GM12878 (cell line): Measurements from ENCODE around the gene PRDX3. TPM values are rescaled to one million over a fixed set of nuclear protein-coding genes. Genes with fewer than 3 reads are reported as not detected.
A peak's percentile ranks its signal among the peaks of the same experiment; 100 is the strongest.

ENCODE experiments used
- ATAC-seq: fragments of 200-7000 bp; cut with Tn5 transposase; 3 replicates; pipeline ENCODE4 v1.9.1; 2020; ENCODE audit warnings: mild to moderate bottlenecking, moderate library complexity
- Bru-seq: library from RNA; stranded (reverse); fragments of 400-500 nt; gene quantifications from one replicate; lab custom pipeline; 2021; lab: Mats Ljungman, UMichigan
- BruChase-seq, 2 experiments: library from RNA; stranded (reverse); fragments of 400-500 nt; gene quantifications; one replicate each; lab custom pipeline; 2021; lab: Mats Ljungman, UMichigan
- BruUV-seq: library from RNA; stranded (reverse); fragments of 400-500 nt; replicated peaks from 2 replicates; lab custom pipeline; 2021; lab: Mats Ljungman, UMichigan
- CTCF ChIA-PET: fragments of 300-600 bp; sonication (Branson Sonifier 250); formaldehyde crosslinking; extraction: SDS; loops from one replicate; lab custom pipeline; 2021; ENCODE audit warnings: inconsistent platforms; lab: Yijun Ruan, JAX
- POLR2A ChIA-PET: fragments of 350-600 bp; formaldehyde crosslinking; extraction: SDS; loops from one replicate; lab custom pipeline; 2021; ENCODE audit warnings: inconsistent platforms; lab: Charles Lee
- RAD21 ChIA-PET: fragments of 300-600 bp; sonication (Branson Sonifier 250); formaldehyde crosslinking; loops from one replicate; lab custom pipeline; 2023; ENCODE audit warnings: antibody characterized with exemption; ENCODE audit not compliant: unreplicated experiment; lab: Charles Lee
- SMC1A ChIA-PET: fragments of 300-600 bp; sonication (Branson Sonifier 250); formaldehyde crosslinking; loops from one replicate; lab custom pipeline; 2023; ENCODE audit not compliant: unreplicated experiment, uncharacterized antibody; lab: Charles Lee
- DNase-seq: peaks from one replicate; pipeline ENCODE4 v3.0.0-alpha.2; 2011; ENCODE audit warnings: low read depth, low spot score
- FAIRE-seq: peaks from 3 replicates; lab custom pipeline; 2011; peaks lifted over from hg19 to GRCh38; lab: Jason Lieb, UNC
- H2AFZ ChIP-seq: 2 replicates; pipeline ENCODE4 v1.6.0; 2011; ENCODE audit warnings: low read depth, low read length, control low read depth; ENCODE audit not compliant: control insufficient read depth
- H3K27ac ChIP-seq: 2 replicates; pipeline ENCODE4 v1.5.1; 2011; ENCODE audit warnings: control low read depth; ENCODE audit not compliant: control insufficient read depth, insufficient read depth
- H3K27me3 ChIP-seq, 2 experiments: replicated peaks in 1 of 2; 2 replicates each; pipeline versions ENCODE4 v1.6.0 to v1.6.1; 2011; ENCODE audit warnings: low read length in 1 of 2; ENCODE audit not compliant: control insufficient read depth in 2 of 2, insufficient read depth in 2 of 2
- H3K36me3 ChIP-seq, 2 experiments: 2 replicates each; pipeline ENCODE4 v1.5.1; 2011; ENCODE audit warnings: low read length in 1 of 2; ENCODE audit not compliant: control insufficient read depth in 2 of 2, insufficient read depth in 2 of 2
- H3K4me1 ChIP-seq: 2 replicates; pipeline ENCODE4 v1.6.1; 2011; ENCODE audit warnings: mild to moderate bottlenecking, low read length, moderate library complexity, mixed read lengths; ENCODE audit not compliant: control insufficient read depth, insufficient read depth
- H3K4me2 ChIP-seq: 2 replicates; pipeline ENCODE4 v1.6.0; 2011; ENCODE audit warnings: control low read depth; ENCODE audit not compliant: control insufficient read depth, insufficient read depth
- H3K4me3 ChIP-seq: fragments of 200-600 bp; sonication (generic); 2 replicates; pipeline ENCODE4 v1.5.1; 2016
- H3K79me2 ChIP-seq: 2 replicates; pipeline ENCODE4 v1.6.0; 2011; ENCODE audit warnings: low read length; ENCODE audit not compliant: control insufficient read depth, insufficient read depth
- H3K9ac ChIP-seq: 2 replicates; pipeline ENCODE4 v1.8.0; 2011; ENCODE audit warnings: low read length, control low read depth, mixed read lengths; ENCODE audit not compliant: control insufficient read depth, insufficient read depth
- H3K9me3 ChIP-seq: replicated peaks from 3 replicates; pipeline ENCODE4 v1.5.1; 2011; ENCODE audit warnings: mild to moderate bottlenecking, low read length; ENCODE audit not compliant: control insufficient read depth, insufficient read depth
- H4K20me1 ChIP-seq: 2 replicates; pipeline ENCODE4 v1.6.0; 2011; ENCODE audit not compliant: control insufficient read depth, insufficient read depth
- BCL11A ChIP-seq: IDR thresholded peaks from 2 replicates; pipeline ENCODE4 v1.6.1; 2011; ENCODE audit warnings: low read depth, low read length
- JUND ChIP-seq: IDR thresholded peaks from 2 replicates; pipeline ENCODE4 v1.6.1; 2012; ENCODE audit warnings: low read depth, mild to moderate bottlenecking, low read length, improper control_type of control experiment, moderate library complexity
- NR2C2 ChIP-seq: IDR thresholded peaks from 2 replicates; pipeline ENCODE4 v1.6.1; 2011; ENCODE audit warnings: borderline replicate concordance, low read depth; ENCODE audit not compliant: control insufficient read depth, insufficient read length
- NR2F1 ChIP-seq: fragments of 450-650 bp; conservative IDR thresholded peaks from 2 replicates; pipeline ENCODE4 v1.6.1; 2017; ENCODE audit warnings: mild to moderate bottlenecking
- PAX8 ChIP-seq: fragments of 450-650 bp; IDR thresholded peaks from 2 replicates; pipeline ENCODE4 v1.6.1; 2017; ENCODE audit warnings: mild to moderate bottlenecking, moderate library complexity
- SMAD1 ChIP-seq: fragments of 450-650 bp; IDR thresholded peaks from 2 replicates; pipeline ENCODE4 v1.6.1; 2018; ENCODE audit warnings: mild to moderate bottlenecking, low read depth; ENCODE audit not compliant: partially characterized antibody
- SRF ChIP-seq, 2 experiments: IDR thresholded peaks; 2 replicates each; pipeline ENCODE4 v1.6.1; 2011; ENCODE audit warnings: low read depth in 2 of 2, low read length in 2 of 2, mild to moderate bottlenecking in 1 of 2, moderate library complexity in 1 of 2
- TCF3 ChIP-seq: IDR thresholded peaks from 2 replicates; pipeline ENCODE4 v1.6.1; 2012; ENCODE audit warnings: low read depth, mild to moderate bottlenecking, low read length, borderline replicate concordance; ENCODE audit not compliant: insufficient read depth
- WGBS: methylation state at CpG from one replicate; pipeline ENCODE4 v1.1.6; 2016; ENCODE audit warnings: low lambda C conversion rate; ENCODE audit not compliant: insufficient replicate concordance, insufficient coverage; ENCODE audit errors: missing lambda C conversion rate; 5-methylcytosine and 5-hydroxymethylcytosine counted together
- in situ Hi-C: fragments of 300-500 bp; cut with MboI; formaldehyde crosslinking; loops from 9 replicates; pipeline ENCODE4 v1.14.3; 2018; ENCODE audit warnings: mixed read lengths
- intact Hi-C: fragments of 100-400 bp; cut with micrococcal nuclease; formaldehyde crosslinking; loops from one replicate; pipeline ENCODE4 v1.14.2; 2022; ENCODE audit not compliant: unreplicated experiment
- long read RNA-seq, 2 experiments: library from polyadenylated mRNA; unstranded; transcript quantifications; one replicate each; pipeline ENCODE4 v2.0.0, GENCODE V29; 2019 to 2020
- polyA minus RNA-seq, 3 experiments: library from RNA; depleted of rRNA, polyadenylated mRNA; stranded (reverse); fragments of >200 nt; gene quantifications; 2 replicates each; pipeline ENCODE4 v1.2.3, GENCODE V29; 2011
- polyA plus RNA-seq, 11 experiments: library from polyadenylated mRNA; depleted of rRNA in 4 of 11; unstranded in 6 of 11; stranded (reverse) in 5 of 11; fragments of >200 nt; fragmentation: Nextera tagmentation in 4 of 11; fragmentation: Illumina TruSeq in 1 of 11; extraction: Ambion mirVana in 4 of 11; extraction: Trizol in 1 of 11; gene quantifications; 1 replicate in 1 of 11; 2 replicates in 10 of 11; pipeline versions ENCODE4 v1.2.1 to v1.2.3, GENCODE V29; 2011 to 2016; ENCODE audit warnings: inconsistent platforms in 2 of 11, missing spikeins in 2 of 11, low read depth in 1 of 11
- total RNA-seq, 4 experiments: library from RNA; depleted of rRNA in 3 of 4; stranded (reverse); fragments of >200 nt in 3 of 4; fragmentation: Illumina TruSeq in 1 of 4; extraction: Trizol in 1 of 4; gene quantifications; 2 replicates each; pipeline versions ENCODE4 v1.2.1 to v1.2.3, GENCODE V29; 2013 to 2021
- TF ChIP-seq, protein P1 (sequence below): fragments of 150-350 bp; IDR thresholded peaks from 2 replicates; pipeline ENCODE4 v1.6.1; 2016; ENCODE audit warnings: low read depth, low read length
- TF ChIP-seq, protein P2 (sequence below): IDR thresholded peaks from 2 replicates; pipeline ENCODE4 v1.6.1; 2011; ENCODE audit warnings: low read depth, low read length, improper control_type of control experiment, borderline replicate concordance

Gene PRDX3
- 46.3 and 60.4 TPM in 2 replicates for total RNA-seq (2013; cell fraction: nucleolus; rRNA removed)
- total RNA-seq (2014; rRNA removed) (334 and 363 TPM in 2 replicates), total RNA-seq (2014; rRNA removed; fragmentation: Illumina TruSeq; extraction: Trizol) (240 and 248 TPM in 2 replicates), total RNA-seq (2021) (195 TPM in 2 replicates), polyA plus RNA-seq (2011; rRNA removed) (463 and 554 TPM in 2 replicates), polyA plus RNA-seq (2014; fragmentation: Illumina TruSeq; extraction: Trizol) (262 and 272 TPM in 2 replicates), polyA plus RNA-seq (2014; fragmentation: Nextera tagmentation; extraction: Ambion mirVana) (1,000 to 10,000 TPM in 1 of 2 experiments, 100 to 1,000 TPM in 1; 827 to 1,431 TPM), polyA plus RNA-seq (2014; rRNA removed) (254 and 258 TPM in 2 replicates), polyA plus RNA-seq (2016; fragmentation: Nextera tagmentation; extraction: Ambion mirVana) (100 to 1,000 TPM; 631 to 689 TPM), polyA minus RNA-seq (2011; rRNA and poly(A)+ RNA removed) (268 and 279 TPM in 2 replicates), Bru-seq, nascent RNA (percentile 87 among the genes with signal in this experiment), BruChase-seq, experiment 1, labeled RNA remaining after a 6-hour chase (percentile 96 among the genes with signal in this experiment), BruChase-seq, experiment 2, labeled RNA remaining after a 2-hour chase (percentile 89 among the genes with signal in this experiment)
- polyA plus RNA-seq (2011; ENCODE audit: low read depth): 110 TPM
- 198 and 231 TPM in 2 replicates for polyA plus RNA-seq (2011; cell fraction: cytosol; rRNA removed)
- 171 and 180 TPM in 2 replicates for polyA plus RNA-seq (2011; cell fraction: nucleus; rRNA removed)
- 130 and 177 TPM in 2 replicates for polyA plus RNA-seq (2012)
- polyA minus RNA-seq (2011; cell fraction: cytosol; rRNA and poly(A)+ RNA removed): 55.9 and 72.6 TPM in 2 replicates
- 53.2 and 79.4 TPM in 2 replicates for polyA minus RNA-seq (2011; cell fraction: nucleus; rRNA and poly(A)+ RNA removed)
- long read RNA-seq, experiment 1, transcript PRDX3-201 (7 exons, 1,591 nt): major isoform, 537 of 579 reads
- long read RNA-seq, experiment 1, partial matches to known transcripts: 22 of 579 reads
- long read RNA-seq, experiment 1, other reads (novel, unspliced or antisense): 19 of 579 reads
- long read RNA-seq, experiment 2, transcript PRDX3-203 (2 exons, 2,277 nt): minor isoform, 24 of 643 reads
- long read RNA-seq, experiment 2, transcript PRDX3-201 (7 exons, 1,591 nt): major isoform, 510 of 643 reads
- long read RNA-seq, experiment 2, partial matches to known transcripts: 95 of 643 reads
- long read RNA-seq, experiment 2, other reads (novel, unspliced or antisense): 14 of 643 reads

- Histone ChIP-seq H3K27ac (peak within 1 kb of the TSS; percentile 74), H2AFZ (peak within 1 kb of the TSS; percentile 96), H3K36me3 (peaks cover 2 to 20% of the 10 kb centered on the region in 2 experiments), H3K4me3 (peak within 1 kb of the TSS; percentile 100), H3K4me2 (peak within 1 kb of the TSS; percentile 89), H3K27me3 (no peaks in the 10 kb centered on the region), H4K20me1 (no peaks in the 10 kb centered on the region), H3K9ac (peak within 1 kb of the TSS; percentile 90), H3K9me3 (no peaks in the 10 kb centered on the region), H3K79me2 (peaks cover 32% of the 10 kb centered on the region), H3K4me1 (peaks cover 14% of the 10 kb centered on the region)
- POLR2A ChIA-PET: interaction anchor here (0.6 to 1.1 kb wide), 4 partner anchors 11 to 524 kb away, joined by 3 to 8 read pairs (median 4); no protein-coding TSS in a partner anchor
- TSS peak; percentile 90 for BruUV-seq
- RAD21 ChIA-PET: interaction anchor here (0.6 to 1.7 kb wide), 8 partner anchors 11 to 100 kb away, joined by 3 to 6 read pairs (median 4); partner anchors contain the start of gene GRK5
- DNase-seq (peak; percentile 72), FAIRE-seq (no peak), ATAC-seq (peak; percentile 98)
- CTCF ChIA-PET: interaction anchor here (1.1 to 2.7 kb wide), 5 partner anchors 11 to 33 kb away, joined by 3 to 17 read pairs (median 6); no protein-coding TSS in a partner anchor
- in situ Hi-C loops (loop anchor here (25.0 kb wide), 1 partner anchor 616 kb away; no protein-coding TSS in a partner anchor), intact Hi-C loops (no loop called here)
- SMC1A ChIA-PET: interaction anchor here (0.7 to 1.4 kb wide), 4 partner anchors 11 to 328 kb away, joined by 4 to 5 read pairs (median 4); no protein-coding TSS in a partner anchor
- 2% methylated on average over 35 of the region's 45 CpGs for WGBS
- TF ChIP-seq SRF (IDR thresholded peaks at IDR 0.05; ENCODE audit: low read depth in 2 of 2, low read length in 2 of 2): 0 out of 4 replicates have a peak, but pooled peaks of 1 of the 2 experiments have one; percentile 49
- TF ChIP-seq, protein P1, sequence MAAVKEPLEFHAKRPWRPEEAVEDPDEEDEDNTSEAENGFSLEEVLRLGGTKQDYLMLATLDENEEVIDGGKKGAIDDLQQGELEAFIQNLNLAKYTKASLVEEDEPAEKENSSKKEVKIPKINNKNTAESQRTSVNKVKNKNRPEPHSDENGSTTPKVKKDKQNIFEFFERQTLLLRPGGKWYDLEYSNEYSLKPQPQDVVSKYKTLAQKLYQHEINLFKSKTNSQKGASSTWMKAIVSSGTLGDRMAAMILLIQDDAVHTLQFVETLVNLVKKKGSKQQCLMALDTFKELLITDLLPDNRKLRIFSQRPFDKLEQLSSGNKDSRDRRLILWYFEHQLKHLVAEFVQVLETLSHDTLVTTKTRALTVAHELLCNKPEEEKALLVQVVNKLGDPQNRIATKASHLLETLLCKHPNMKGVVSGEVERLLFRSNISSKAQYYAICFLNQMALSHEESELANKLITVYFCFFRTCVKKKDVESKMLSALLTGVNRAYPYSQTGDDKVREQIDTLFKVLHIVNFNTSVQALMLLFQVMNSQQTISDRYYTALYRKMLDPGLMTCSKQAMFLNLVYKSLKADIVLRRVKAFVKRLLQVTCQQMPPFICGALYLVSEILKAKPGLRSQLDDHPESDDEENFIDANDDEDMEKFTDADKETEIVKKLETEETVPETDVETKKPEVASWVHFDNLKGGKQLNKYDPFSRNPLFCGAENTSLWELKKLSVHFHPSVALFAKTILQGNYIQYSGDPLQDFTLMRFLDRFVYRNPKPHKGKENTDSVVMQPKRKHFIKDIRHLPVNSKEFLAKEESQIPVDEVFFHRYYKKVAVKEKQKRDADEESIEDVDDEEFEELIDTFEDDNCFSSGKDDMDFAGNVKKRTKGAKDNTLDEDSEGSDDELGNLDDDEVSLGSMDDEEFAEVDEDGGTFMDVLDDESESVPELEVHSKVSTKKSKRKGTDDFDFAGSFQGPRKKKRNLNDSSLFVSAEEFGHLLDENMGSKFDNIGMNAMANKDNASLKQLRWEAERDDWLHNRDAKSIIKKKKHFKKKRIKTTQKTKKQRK: no peak
- TF ChIP-seq BCL11A: no peak
- no peak for TF ChIP-seq NR2C2
- no peak for TF ChIP-seq TCF3
- no peak for TF ChIP-seq PAX8
- no peak; the same call in 1 of the 2 replicates for TF ChIP-seq NR2F1
- no peak for TF ChIP-seq SMAD1
- no peak for TF ChIP-seq JUND
- TF ChIP-seq, protein P2, sequence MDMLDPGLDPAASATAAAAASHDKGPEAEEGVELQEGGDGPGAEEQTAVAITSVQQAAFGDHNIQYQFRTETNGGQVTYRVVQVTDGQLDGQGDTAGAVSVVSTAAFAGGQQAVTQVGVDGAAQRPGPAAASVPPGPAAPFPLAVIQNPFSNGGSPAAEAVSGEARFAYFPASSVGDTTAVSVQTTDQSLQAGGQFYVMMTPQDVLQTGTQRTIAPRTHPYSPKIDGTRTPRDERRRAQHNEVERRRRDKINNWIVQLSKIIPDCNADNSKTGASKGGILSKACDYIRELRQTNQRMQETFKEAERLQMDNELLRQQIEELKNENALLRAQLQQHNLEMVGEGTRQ: no peak; the same call in 1 of the 2 replicates
Observed at GRCh38 chr10:119178372-119179119, at the start of gene PRDX3. Gene PRDX3, minus strand, starts transcription at chr10:119178812. Its CDS starts 22 bp downstream, at chr10:119178790.
